Activated CD8-positive, alpha-beta memory T cell treated with anti-CD3 and anti-CD28 coated beads, Interleukin-2, amount 50 U/mL, for 4 hours (primary cell): ENCODE measurements around the gene STOML1.
"Not testable (repeated sequence)": the region's sequence is repeated elsewhere in the genome, so short reads cannot be mapped to it uniquely, and the experiment has no call there.

Experiments used
- DNase-seq: peaks from one replicate; pipeline ENCODE4 v3.0.0-alpha.2; 2020

STOML1 gene

GRCh38 chr15:73986055-73986775 is 5.9 kb downstream of the STOML1 start:
- no peak for DNase-seq

GRCh38 chr15:73985101-73985873 is 6.8 kb downstream of the STOML1 start:
- DNase-seq, result no peak

GRCh38 chr15:73984208-73984979 is 7.7 kb downstream of the STOML1 start:
- no peak for DNase-seq

GRCh38 chr15:73983773-73984172 is 8.3 kb downstream of the STOML1 start:
- DNase-seq, result no peak

GRCh38 chr15:73983211-73983727 is 8.8 kb downstream of the STOML1 start:
- no peak for DNase-seq

- no peak for DNase-seq
Measured at GRCh38 chr15:73982222-73982962, 9.7 kb downstream of the STOML1 start.

- DNase-seq, result no peak
Measured at GRCh38 chr15:73981761-73982221, 10.3 kb downstream of the STOML1 start.

- no peak for DNase-seq
Measured at GRCh38 chr15:73979636-73980035, 12.5 kb downstream of the STOML1 start.

- no peak for DNase-seq
Measured at GRCh38 chr15:73978896-73979295, 13.2 kb downstream of the STOML1 start.

- DNase-seq, result not testable (repeated sequence)
Measured at GRCh38 chr15:73975440-73976125, 16.5 kb downstream of the STOML1 start.

GRCh38 chr15:73973683-73974200 is 18.4 kb downstream of the STOML1 start:
- not testable (repeated sequence) for DNase-seq

- DNase-seq, result peak; percentile 76
Measured at GRCh38 chr15:73972984-73973682, 19.0 kb downstream of the STOML1 start.

GRCh38 chr15:73969151-73969759 is 22.8 kb downstream of the STOML1 start:
- DNase-seq, result no peak

- no peak for DNase-seq
Measured at GRCh38 chr15:73968461-73968860, 23.6 kb downstream of the STOML1 start.

GRCh38 chr15:73965758-73966113 is 26.4 kb downstream of the STOML1 start:
- DNase-seq, result no peak

- no peak for DNase-seq
Measured at GRCh38 chr15:73965094-73965757, 26.9 kb downstream of the STOML1 start.

GRCh38 chr15:73964736-73965093 is 27.4 kb downstream of the STOML1 start:
- DNase-seq, result peak; percentile 88

- no peak for DNase-seq
Measured at GRCh38 chr15:73962433-73962832, 29.7 kb downstream of the STOML1 start.

GRCh38 chr15:73960472-73961070 is 31.5 kb downstream of the STOML1 start:
- DNase-seq, result not testable (repeated sequence)

- no peak for DNase-seq
Measured at GRCh38 chr15:73959801-73960200, 32.3 kb downstream of the STOML1 start.
